ENCODE results near the gene CPVL.

CPVL gene

GRCh38 chr7:29146057-29146706 lies at the start of gene CPVL:
Gene CPVL, minus strand, starts transcription at chr7:29146537. Its CDS starts 25,476 bp downstream, at chr7:29121061.
- DNase-seq (ENCODE audit: insufficient read length, low spot score) (no peak), FAIRE-seq (no peak)
- no peak for TF ChIP-seq POLR2A (IDR thresholded peaks at IDR 0.05; ENCODE audit: low read depth, low read length)

GRCh38 chr7:29194594-29195427 lies 48.5 kb upstream of the CPVL start, which contains the start of gene CHN2:
Gene CHN2, plus strand, starts transcription at chr7:29194775.
- no peak for TF ChIP-seq POLR2A (IDR thresholded peaks at IDR 0.05; ENCODE audit: low read depth, low read length)
- FAIRE-seq: no peak
- no peak for DNase-seq (ENCODE audit: insufficient read length, low spot score)

GRCh38 chr7:29194206-29194593 lies 47.9 kb upstream of the CPVL start:
- TF ChIP-seq POLR2A (IDR thresholded peaks at IDR 0.05; ENCODE audit: low read depth, low read length): no peak
- FAIRE-seq: no peak
- DNase-seq (ENCODE audit: insufficient read length, low spot score): no peak

- no peak for DNase-seq (ENCODE audit: insufficient read length, low spot score)
- TF ChIP-seq POLR2A (IDR thresholded peaks at IDR 0.05; ENCODE audit: low read depth, low read length): no peak
- no peak for FAIRE-seq
Measured at GRCh38 chr7:29193316-29194205, 47.2 kb upstream of the CPVL start.

GRCh38 chr7:29192811-29193210 lies 46.5 kb upstream of the CPVL start:
- FAIRE-seq (no peak), DNase-seq (ENCODE audit: insufficient read length, low spot score) (no peak)
- TF ChIP-seq POLR2A (IDR thresholded peaks at IDR 0.05; ENCODE audit: low read depth, low read length): no peak

GRCh38 chr7:29192323-29192722 lies 46.0 kb upstream of the CPVL start:
- DNase-seq (ENCODE audit: insufficient read length, low spot score) (no peak), FAIRE-seq (no peak)
- no peak for TF ChIP-seq POLR2A (IDR thresholded peaks at IDR 0.05; ENCODE audit: low read depth, low read length)

- no peak for DNase-seq (ENCODE audit: insufficient read length, low spot score)
- TF ChIP-seq POLR2A (IDR thresholded peaks at IDR 0.05; ENCODE audit: low read depth, low read length): no peak
- no peak for FAIRE-seq
Measured at GRCh38 chr7:29190349-29191045, 44.2 kb upstream of the CPVL start.

- no peak for TF ChIP-seq POLR2A (IDR thresholded peaks at IDR 0.05; ENCODE audit: low read depth, low read length)
- peak; percentile 63 for DNase-seq (ENCODE audit: insufficient read length, low spot score)
- FAIRE-seq: no peak
Measured at GRCh38 chr7:29189743-29190201, 43.4 kb upstream of the CPVL start.

GRCh38 chr7:29185613-29186012 lies 39.3 kb upstream of the CPVL start:
- no peak for TF ChIP-seq POLR2A (IDR thresholded peaks at IDR 0.05; ENCODE audit: low read depth, low read length)
- FAIRE-seq (no peak), DNase-seq (ENCODE audit: insufficient read length, low spot score) (no peak)

GRCh38 chr7:29184599-29184998 lies 38.3 kb upstream of the CPVL start:
- TF ChIP-seq POLR2A (IDR thresholded peaks at IDR 0.05; ENCODE audit: low read depth, low read length): no peak
- no peak for DNase-seq (ENCODE audit: insufficient read length, low spot score)
- no peak for FAIRE-seq

- DNase-seq (ENCODE audit: insufficient read length, low spot score) (no peak), FAIRE-seq (no peak)
- no peak for TF ChIP-seq POLR2A (IDR thresholded peaks at IDR 0.05; ENCODE audit: low read depth, low read length)
Measured at GRCh38 chr7:29179115-29179514, 32.8 kb upstream of the CPVL start.

- TF ChIP-seq POLR2A (IDR thresholded peaks at IDR 0.05; ENCODE audit: low read depth, low read length): no peak
- DNase-seq (ENCODE audit: insufficient read length, low spot score): no peak
- no peak for FAIRE-seq
Measured at GRCh38 chr7:29177963-29178600, 31.7 kb upstream of the CPVL start.

- FAIRE-seq: no peak
- no peak for DNase-seq (ENCODE audit: insufficient read length, low spot score)
- no peak for TF ChIP-seq POLR2A (IDR thresholded peaks at IDR 0.05; ENCODE audit: low read depth, low read length)
Measured at GRCh38 chr7:29173458-29173857, 27.1 kb upstream of the CPVL start.

Data from H54 (cell line).